Hepatocyte (in vitro differentiated cells): ENCODE results near the gene HERC3. TPM values are rescaled to one million over a fixed set of nuclear protein-coding genes. Genes with fewer than 3 reads are reported as not detected.

Experiments used
- DNase-seq: peaks from one replicate; pipeline ENCODE4 v3.0.0-alpha.2; 2016; ENCODE audit warnings: low spot score
- H2AFZ ChIP-seq: fragments of 200-600 bp; sonication (generic); 2 replicates; pipeline ENCODE4 v1.6.0; 2016; ENCODE audit warnings: antibody characterized with exemption, mild to moderate bottlenecking
- H3K27ac ChIP-seq: fragments of 200-600 bp; sonication (generic); 2 replicates; pipeline ENCODE4 v1.5.1; 2016; ENCODE audit warnings: mild to moderate bottlenecking
- H3K27me3 ChIP-seq: fragments of 200-600 bp; sonication (generic); 2 replicates; pipeline ENCODE4 v1.6.1; 2016
- H3K36me3 ChIP-seq: fragments of 200-600 bp; sonication (generic); replicated peaks from 2 replicates; pipeline ENCODE4 v1.5.1; 2016; ENCODE audit warnings: low read depth; ENCODE audit not compliant: insufficient read depth
- H3K4me1 ChIP-seq: fragments of 200-600 bp; sonication (generic); 2 replicates; pipeline ENCODE4 v1.5.1; 2016; ENCODE audit warnings: mild to moderate bottlenecking, moderate library complexity; ENCODE audit not compliant: insufficient read depth
- H3K4me2 ChIP-seq: fragments of 200-600 bp; sonication (generic); 2 replicates; pipeline ENCODE4 v1.6.0; 2016
- H3K4me3 ChIP-seq: fragments of 200-600 bp; sonication (generic); 2 replicates; pipeline ENCODE4 v1.5.1; 2016; ENCODE audit warnings: mild to moderate bottlenecking
- H3K79me2 ChIP-seq: fragments of 200-600 bp; sonication (generic); 2 replicates; pipeline ENCODE4 v1.6.0; 2017; ENCODE audit warnings: mild to moderate bottlenecking
- H3K9me2 ChIP-seq: fragments of 200-600 bp; sonication (generic); replicated peaks from 2 replicates; pipeline ENCODE4 v1.6.0; 2017; ENCODE audit warnings: mild to moderate bottlenecking; ENCODE audit not compliant: insufficient read depth
- H3K9me3 ChIP-seq: fragments of 200-600 bp; sonication (generic); 2 replicates; pipeline ENCODE4 v1.5.1; 2016; ENCODE audit warnings: low read depth, mild to moderate bottlenecking
- H4K20me1 ChIP-seq: fragments of 200-600 bp; sonication (generic); 2 replicates; pipeline ENCODE4 v1.6.0; 2016; ENCODE audit warnings: mild to moderate bottlenecking; ENCODE audit not compliant: insufficient read depth, poor library complexity, severe bottlenecking
- EZH2 ChIP-seq: fragments of 200-600 bp; sonication (generic); IDR thresholded peaks from 2 replicates; pipeline ENCODE4 v1.6.1; 2016; ENCODE audit warnings: antibody characterized with exemption, mild to moderate bottlenecking, borderline replicate concordance
- EZH2phosphoT487 ChIP-seq: fragments of 200-600 bp; sonication (generic); IDR thresholded peaks from one replicate; pipeline ENCODE4 v1.6.1; 2018; ENCODE audit warnings: antibody characterized with exemption, mild to moderate bottlenecking, low read depth, moderate library complexity; ENCODE audit not compliant: unreplicated experiment, severe bottlenecking
- WGBS: methylation state at CpG from one replicate; pipeline ENCODE4 v1.1.6; 2016; ENCODE audit warnings: low lambda C conversion rate; ENCODE audit errors: missing lambda C conversion rate; 5-methylcytosine and 5-hydroxymethylcytosine counted together
- polyA plus RNA-seq: library from polyadenylated mRNA; unstranded; fragments of >200 nt; fragmentation: Nextera tagmentation; extraction: Ambion mirVana; gene quantifications from 2 replicates; pipeline ENCODE4 v1.2.1, GENCODE V29; 2016
- total RNA-seq: library from RNA; depleted of rRNA; stranded (reverse); fragments of >200 nt; gene quantifications from 2 replicates; pipeline ENCODE4 v1.2.3, GENCODE V29; 2014
- TF ChIP-seq, protein P1 (sequence below): fragments of 200-600 bp; sonication (generic); IDR thresholded peaks from 2 replicates; pipeline ENCODE4 v1.5.1; 2016; ENCODE audit warnings: antibody characterized with exemption, mild to moderate bottlenecking; ENCODE audit not compliant: poor library complexity

HERC3 gene
- total and polyA plus RNA-seq, 2 experiments from 2014 or later = 8.6 to 13.2 TPM

DNA sequence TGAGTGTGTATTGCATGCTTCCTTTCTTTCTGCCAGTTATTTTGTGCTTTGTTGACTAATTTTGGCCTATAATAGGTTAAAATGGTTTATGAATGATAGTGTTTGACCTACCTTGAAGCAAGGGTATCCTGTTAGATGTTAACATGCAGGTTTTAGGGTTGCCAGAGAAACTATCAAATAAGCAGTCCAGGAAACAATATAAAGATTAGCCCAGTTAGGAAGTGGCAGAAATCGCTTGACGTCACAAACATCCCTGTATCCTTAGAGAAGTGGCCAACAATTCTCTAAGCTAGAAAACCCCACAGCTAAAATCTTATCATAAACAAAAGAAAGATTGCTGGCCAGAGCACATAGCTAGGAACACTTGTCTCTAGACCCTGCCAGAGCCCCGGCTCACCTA is 101.5 kb downstream of the HERC3 start:
- Histone ChIP-seq H3K9me3 (no peaks in the 10 kb centered on the region), H3K9me2 (no peaks in the 10 kb centered on the region), H3K27ac (no peak overlapping the region), H3K4me3 (no peak overlapping the region), H3K4me2 (no peak overlapping the region), H2AFZ (no peak overlapping the region), H3K4me1 (no peaks in the 10 kb centered on the region), H4K20me1 (no peaks in the 10 kb centered on the region), H3K36me3 (no peaks in the 10 kb centered on the region), H3K27me3 (no peaks in the 10 kb centered on the region), H3K79me2 (no peaks in the 10 kb centered on the region)
- no peak for DNase-seq
- WGBS = 77% methylated on average over 3 of the region's 3 CpGs
- TF ChIP-seq, protein P1, sequence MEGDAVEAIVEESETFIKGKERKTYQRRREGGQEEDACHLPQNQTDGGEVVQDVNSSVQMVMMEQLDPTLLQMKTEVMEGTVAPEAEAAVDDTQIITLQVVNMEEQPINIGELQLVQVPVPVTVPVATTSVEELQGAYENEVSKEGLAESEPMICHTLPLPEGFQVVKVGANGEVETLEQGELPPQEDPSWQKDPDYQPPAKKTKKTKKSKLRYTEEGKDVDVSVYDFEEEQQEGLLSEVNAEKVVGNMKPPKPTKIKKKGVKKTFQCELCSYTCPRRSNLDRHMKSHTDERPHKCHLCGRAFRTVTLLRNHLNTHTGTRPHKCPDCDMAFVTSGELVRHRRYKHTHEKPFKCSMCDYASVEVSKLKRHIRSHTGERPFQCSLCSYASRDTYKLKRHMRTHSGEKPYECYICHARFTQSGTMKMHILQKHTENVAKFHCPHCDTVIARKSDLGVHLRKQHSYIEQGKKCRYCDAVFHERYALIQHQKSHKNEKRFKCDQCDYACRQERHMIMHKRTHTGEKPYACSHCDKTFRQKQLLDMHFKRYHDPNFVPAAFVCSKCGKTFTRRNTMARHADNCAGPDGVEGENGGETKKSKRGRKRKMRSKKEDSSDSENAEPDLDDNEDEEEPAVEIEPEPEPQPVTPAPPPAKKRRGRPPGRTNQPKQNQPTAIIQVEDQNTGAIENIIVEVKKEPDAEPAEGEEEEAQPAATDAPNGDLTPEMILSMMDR = no peak

DNA sequence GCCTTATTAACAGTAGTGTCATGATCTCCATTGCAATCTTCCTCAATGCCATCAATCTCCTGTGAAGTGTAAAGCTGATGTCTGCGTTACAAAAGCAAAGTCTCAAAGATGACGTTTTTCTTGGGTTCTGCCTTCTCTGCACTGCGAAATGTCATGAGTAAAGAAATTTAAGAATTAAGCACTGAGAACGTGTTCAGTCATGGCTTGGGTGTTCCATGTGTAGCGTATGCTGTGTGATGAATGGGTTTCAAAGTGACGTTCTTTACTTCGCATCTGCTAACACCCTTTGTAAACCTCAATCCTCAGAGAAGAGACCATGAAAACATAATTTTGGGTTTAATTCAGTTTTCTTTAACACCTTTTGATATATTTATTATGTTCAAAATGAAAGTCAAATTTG is 104.3 kb downstream of the HERC3 start:
- no peaks in the 10 kb centered on the region for H4K20me1 ChIP-seq
- H3K79me2 ChIP-seq = no peaks in the 10 kb centered on the region
- WGBS = 71% methylated on average over 7 of the region's 7 CpGs
- no peaks in the 10 kb centered on the region for H3K9me3 ChIP-seq
- no peaks in the 10 kb centered on the region for H3K27me3 ChIP-seq
- no peak for TF ChIP-seq EZH2
- TF ChIP-seq, protein P1 = no peak
- TF ChIP-seq EZH2phosphoT487 = no peak
- H3K4me1 ChIP-seq = no peaks in the 10 kb centered on the region
- no peak overlapping the region for H3K27ac ChIP-seq
- H2AFZ ChIP-seq = peak overlapping the region; percentile 71
- H3K4me3 ChIP-seq = peak overlapping the region; percentile 40
- no peak for DNase-seq
- H3K9me2 ChIP-seq = no peaks in the 10 kb centered on the region
- peak overlapping the region; percentile 80 for H3K4me2 ChIP-seq
- H3K36me3 ChIP-seq = no peaks in the 10 kb centered on the region

DNA sequence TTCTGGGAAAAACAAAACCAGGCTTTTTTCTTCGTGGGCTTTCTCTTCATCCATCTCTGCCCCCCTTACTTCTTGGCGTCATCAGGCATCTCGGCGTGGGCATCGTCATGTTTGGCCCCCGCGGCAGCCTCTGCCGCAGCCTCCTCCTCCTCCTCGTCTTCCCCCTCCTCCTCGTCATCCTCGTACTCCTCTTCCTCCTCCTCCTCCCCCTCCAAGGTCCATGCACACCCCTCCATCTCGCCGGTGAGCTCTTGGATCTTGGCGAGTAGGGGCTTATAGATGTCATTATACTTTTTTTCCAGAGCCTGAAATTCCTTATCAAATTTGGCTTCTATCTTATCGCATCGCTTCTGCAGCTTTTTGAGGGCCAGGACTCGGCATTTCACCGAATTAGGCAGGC is 104.9 kb downstream of the HERC3 start:
- H3K9me2 ChIP-seq = no peaks in the 10 kb centered on the region
- peak overlapping the region; percentile 80 for H3K4me2 ChIP-seq
- H3K27ac ChIP-seq = no peak overlapping the region
- H3K9me3 ChIP-seq = no peaks in the 10 kb centered on the region
- no peaks in the 10 kb centered on the region for H3K36me3 ChIP-seq
- H3K79me2 ChIP-seq = no peaks in the 10 kb centered on the region
- H3K27me3 ChIP-seq = no peaks in the 10 kb centered on the region
- WGBS = 46% methylated on average over 18 of the region's 18 CpGs
- no peaks in the 10 kb centered on the region for H4K20me1 ChIP-seq
- H3K4me3 ChIP-seq = peak overlapping the region; percentile 40
- TF ChIP-seq EZH2 (no peak), EZH2phosphoT487 (no peak)
- TF ChIP-seq, protein P1 = no peak
- H3K4me1 ChIP-seq = no peaks in the 10 kb centered on the region
- DNase-seq = no peak
- peak overlapping the region; percentile 71 for H2AFZ ChIP-seq
